Iris pigment epithelial cell (primary cell): ENCODE data around the gene TTLL9.
A peak's percentile ranks its signal among the peaks of the same experiment; 100 is the strongest.

Experiments used
- DNase-seq: peaks from one replicate; pipeline ENCODE4 v3.0.0-alpha.2; 2011; ENCODE audit warnings: low read depth

Gene TTLL9

DNA sequence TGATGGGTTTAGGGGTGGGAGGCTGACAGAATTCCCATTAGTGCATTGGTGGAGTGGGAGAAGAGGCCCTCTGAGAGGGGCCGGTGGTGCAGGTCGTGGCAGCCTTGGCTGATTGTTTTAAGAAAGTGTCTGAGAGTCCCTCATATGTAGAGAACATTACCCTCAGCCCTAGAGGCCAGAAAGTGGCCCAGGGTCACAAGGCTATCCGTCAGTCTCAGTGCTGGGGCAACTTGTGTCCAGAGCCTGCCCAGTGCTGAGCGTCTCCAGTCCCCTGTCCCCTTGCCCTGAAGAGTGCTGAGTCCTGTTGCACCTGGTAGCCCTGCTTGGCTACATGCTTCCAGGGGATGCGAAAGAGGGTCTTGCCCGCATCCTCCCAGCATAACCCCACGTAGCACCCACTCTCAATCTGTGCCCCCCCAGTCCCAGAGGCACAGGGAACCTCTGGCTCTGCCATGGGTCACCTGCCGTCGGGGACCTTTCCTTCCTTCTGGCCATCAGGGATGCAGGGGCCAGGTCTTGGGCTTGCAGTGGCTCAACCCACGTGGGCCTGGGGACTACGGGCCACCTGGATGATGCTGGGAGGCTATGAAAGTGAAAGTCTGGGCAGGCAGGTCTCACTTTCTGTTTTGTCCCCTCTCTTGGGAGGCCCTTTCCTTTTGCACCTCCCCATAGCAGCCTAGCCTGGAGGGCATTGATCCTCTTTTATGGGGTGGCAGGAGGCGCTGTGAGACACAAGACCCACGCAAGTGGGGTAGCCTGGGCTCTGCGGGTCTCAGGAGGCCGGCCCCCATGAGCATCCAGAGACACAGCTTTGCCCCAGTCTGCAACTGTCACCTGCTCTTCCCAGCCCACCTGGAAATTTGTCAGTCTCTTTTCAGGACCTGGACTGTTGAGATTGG, 12.3 kb upstream of the TTLL9 start:
- DNase-seq = no peak

DNA sequence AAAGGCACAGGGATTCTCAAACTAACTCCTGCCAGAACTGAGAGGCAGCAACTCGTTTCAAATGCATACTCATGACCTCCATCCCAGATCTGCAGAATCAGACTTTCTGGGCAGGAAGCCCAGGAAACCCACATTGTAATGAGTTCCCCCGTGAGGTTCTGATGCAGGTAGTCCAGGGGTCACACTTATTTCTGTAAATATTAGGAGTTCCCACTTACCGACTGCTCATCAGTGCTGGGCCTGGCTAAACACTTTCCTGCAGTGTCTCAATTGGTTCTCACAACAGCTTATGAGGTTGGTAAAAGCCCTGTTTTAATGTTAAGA, 11.7 kb upstream of the TTLL9 start:
- DNase-seq = no peak

DNA sequence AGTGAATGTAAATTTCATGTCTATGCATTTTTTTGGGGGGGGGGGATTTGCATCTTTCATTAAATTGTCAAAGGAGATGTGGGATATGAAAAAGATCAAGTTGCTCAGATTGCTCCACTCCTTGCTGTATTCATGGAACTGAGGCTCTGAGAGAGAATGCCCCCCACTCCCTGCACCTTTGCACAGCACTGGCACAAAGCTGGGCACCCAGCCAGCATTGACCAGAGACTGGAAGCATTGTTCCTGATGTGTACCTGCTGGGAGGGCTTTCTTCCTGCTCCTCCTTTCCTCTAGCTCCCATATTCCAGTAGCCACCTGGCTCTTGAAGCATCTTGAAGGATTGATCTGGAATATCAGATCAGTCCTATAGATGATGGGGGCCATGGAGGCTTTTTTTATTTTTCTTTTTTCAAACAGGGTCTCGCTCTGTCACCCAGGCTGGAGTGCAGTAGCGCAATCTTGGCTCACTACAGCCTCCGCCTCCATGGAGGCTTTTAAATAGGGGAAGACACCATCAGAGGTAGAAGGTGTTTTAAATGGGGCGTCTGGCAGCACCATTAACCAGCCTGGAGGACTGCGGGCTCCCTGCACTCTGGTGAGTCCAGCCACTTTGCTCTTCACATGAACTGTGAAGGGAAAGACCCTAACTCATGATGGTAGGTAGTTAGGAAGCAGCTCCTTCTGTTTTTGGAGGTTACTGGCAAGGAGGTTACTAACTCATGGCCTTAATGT, 11.0 kb upstream of the TTLL9 start:
- no peak for DNase-seq

DNA sequence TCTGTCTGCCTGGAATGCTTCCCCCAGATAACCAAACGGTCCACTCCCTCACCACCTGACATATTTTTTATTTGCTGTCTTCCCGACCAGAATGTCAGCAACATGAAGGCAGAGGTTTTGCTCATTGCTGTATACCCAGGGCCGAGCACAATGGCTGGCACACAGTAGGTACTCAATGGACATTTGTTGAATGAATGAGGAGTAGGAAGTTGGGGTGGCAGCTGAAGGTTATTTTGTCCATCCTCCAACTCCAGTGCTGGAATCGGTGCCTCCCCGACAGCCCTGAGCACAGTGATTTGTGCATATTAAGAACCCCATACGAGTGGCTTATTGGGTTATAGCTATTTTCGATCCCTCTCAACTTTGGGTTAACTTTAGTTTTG, 10.4 kb upstream of the TTLL9 start:
- DNase-seq = no peak

DNA sequence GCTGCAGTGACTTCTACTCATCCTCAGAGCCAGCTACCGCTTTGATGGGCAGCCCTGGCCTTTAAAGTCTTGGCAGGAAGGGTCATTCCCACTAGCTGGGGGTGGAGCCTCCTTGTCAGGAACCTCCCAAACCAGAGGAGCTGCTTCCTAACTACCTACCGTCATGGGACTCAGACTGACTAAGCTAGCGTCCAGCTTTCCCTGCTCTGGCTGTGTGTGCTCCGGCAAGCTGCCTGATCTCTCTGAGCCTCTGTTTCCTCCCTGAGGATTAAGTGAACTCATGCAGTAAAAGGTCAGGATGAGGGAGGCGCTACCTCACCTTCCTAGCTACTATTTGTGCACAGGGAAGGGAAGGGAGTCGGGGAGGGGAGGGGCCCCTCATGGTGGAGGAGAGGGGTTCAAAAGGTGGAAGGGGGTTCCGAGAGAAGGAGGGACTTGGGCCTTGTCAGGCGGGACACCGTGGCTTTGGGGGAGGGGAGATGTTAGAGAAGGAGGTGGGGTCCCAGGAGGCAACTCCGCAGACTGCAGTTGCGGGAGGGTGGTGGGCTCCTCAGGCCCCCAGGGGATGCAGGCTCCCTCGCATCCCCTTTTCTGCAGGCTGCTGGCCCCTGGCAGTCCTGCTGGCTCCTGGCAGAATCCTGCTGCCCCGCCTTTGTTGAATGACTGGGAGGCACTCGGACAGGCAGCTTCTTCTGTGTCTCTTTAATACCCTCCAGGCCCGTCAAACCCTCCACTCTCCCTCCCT, 9.9 kb upstream of the TTLL9 start:
- DNase-seq = peak; percentile 26

DNA sequence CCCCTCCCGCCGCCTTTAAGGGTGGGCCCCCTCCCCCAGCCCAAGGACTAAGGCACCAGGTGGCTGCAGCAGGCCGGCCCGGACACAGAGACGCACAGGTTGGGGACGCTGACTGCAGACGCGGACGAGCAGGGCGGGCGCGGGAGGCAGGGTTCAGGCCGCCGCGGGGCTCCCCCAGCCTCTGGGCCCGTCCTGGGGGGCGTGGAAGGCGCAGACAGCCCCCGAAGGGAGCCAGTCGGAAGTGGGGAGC, 9.4 kb upstream of the TTLL9 start:
- no peak for DNase-seq

DNA sequence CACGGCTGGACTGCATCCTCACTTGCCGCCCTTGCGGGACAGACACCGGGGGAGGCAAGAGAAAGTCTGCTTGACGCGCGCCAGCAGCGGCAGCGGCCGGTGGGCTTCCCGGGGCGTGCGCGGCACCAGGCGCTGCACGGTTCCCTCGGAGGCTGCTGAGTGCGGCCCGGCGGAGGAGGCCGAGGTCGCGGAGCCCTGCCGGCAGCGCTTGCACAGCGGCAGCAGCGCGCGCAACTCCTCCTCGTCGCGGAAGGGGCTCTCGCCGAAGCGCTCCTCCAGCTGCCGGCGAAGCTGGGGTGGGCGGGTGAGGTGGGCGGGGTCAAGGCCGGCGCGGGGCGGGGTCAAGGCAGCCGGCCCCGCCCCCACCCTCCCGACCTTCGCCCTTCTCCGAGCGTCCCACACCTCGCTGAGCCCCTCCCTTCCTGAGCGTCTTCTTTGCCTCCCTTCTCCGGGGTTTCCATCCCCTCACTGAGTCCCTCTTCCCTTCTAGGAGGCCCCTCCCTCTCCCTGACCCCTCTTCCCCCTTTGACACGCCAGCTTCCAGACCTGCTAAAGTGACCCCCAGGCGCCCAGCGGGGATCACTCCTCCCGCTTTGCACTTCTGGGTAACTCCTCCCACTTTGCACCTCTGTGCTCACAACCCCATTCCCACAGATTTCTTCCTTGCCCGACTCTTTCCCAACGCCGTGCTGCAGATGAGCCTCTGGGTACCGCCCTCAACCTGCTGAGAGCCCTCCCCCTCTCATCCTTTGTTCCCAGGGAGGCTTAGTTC, 8.9 kb upstream of the TTLL9 start:
- peak; percentile 54 for DNase-seq

DNA sequence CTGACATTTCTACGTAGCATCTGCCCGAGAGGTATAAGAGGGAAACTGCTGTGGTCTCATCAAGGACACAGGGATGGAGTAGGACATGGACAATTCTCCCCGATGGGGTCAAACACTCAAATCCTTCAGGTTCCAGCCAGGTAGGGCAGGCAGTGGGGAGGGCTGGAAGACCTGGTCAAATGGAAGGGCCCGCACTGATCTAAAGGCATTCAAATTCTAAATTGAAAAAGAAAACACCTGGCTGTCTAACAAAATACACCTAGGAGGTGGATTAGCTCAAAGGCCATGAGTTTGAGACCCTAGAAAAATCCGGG, 8.3 kb upstream of the TTLL9 start:
- DNase-seq = no peak

DNA sequence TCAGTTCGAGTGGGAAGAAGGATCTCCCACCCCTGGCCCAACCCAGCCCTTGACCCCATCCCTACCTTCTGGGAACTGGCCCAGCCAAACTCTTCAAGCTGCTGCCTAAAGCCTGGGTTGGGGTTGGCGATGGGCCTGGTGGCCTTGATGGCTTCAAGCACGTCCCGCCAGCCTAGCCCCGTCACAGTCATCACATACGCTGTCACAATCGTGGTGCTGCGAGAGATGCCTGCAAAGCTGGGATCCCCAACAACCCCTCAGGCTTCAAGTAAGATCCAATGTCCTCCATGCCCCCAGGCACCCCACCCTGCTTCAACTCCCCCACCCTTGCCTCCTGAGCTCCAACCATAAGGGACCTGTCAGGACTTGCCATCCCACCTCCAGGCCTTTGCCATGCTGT, 7.9 kb upstream of the TTLL9 start:
- DNase-seq = no peak

DNA sequence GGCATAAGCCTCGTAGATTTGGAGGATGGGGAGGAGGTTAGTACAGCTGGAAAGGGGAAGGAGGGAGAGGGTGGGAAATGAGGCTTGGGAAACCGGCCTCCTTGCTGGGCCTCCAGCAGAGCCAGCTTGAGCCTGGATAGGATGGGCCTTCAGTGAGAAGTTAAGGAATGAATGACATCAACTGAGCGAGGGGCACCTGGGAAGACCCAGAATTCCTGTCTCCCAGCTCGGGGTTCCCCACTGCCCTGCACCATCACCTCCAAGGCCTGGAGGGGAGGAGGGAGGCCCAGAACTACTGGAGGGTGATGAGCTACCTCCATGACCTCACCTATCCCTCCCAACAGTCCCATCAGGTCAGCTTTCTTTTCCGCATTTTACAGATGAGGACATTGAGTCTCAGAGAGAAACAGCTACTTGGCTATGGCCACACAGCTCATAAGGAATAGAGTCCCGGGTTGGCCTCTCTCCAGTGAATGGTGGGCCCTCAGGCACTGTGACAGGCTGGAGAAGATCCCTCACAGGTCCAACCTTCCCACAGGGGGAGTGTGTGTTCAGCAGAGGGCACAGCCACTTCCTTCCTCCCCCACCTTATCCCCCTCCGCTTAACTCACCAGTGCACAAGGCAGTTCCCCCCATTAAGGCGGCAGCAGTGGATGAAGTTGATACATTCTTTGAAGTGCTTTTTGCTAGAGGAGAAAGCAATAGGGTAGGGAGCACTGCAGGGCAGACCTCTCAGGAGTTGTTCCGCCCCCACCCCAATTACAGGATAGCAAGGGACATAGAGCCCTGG, 6.9 kb upstream of the TTLL9 start:
- DNase-seq = no peak

DNA sequence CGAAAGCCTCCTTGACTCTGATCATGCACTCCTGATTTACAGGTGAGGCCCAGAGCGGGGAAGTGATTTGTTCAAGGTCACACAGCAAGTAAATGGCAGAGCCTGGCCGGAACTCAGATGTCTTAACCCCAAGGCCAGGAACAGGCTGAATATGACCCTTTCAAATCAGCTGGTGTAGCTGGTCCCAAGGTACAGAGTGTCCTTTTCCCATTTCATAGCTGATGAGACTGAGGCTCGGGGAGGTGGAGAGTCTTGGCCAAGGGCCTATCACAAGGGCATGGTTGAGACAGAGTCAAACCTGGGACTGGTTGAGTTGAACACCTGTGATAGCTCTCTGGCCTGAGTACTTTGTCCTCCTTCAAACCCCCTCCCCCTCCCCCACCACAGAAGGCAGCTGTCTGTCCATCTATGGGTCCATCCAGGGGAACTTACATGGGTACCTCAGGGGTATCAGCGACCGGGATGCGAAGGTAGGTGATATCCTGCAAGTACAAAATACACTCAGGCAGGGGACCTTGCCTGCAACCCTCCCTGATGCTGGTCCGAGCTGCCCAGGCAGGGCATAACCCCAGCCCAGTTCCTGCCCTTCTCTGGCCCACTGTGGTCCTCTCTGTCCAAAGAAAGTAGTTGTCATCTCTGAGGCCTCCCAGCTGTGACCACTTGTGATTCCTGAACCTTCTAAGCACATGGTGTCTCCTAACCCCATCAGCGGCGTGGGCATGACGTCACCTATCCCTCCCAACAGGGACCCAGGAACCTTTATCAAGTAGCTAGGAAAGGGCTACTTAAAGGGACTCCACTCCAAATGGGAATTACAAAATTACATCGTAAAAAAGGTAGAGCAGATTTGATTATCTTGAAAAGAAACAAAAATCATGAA, 5.7 kb upstream of the TTLL9 start:
- no peak for DNase-seq

DNA sequence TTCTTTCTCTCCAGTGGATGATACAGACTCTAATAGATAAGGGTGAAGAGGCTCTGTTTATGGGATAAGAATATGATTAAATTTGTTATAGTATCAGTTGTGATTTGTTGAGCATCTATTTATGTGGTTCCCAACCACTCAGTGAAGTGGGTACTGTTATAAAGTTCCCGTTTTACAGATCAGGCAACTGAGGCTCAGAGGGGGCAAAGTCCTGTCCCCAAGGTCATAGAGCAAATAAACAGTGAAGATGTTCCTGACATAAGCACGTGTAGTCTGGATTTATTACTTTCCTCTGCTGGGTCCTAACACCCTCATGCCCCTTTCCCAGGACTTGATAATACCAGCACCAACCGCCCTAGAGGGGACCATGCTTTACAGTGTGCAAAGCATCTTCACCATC, 4.2 kb upstream of the TTLL9 start:
- no peak for DNase-seq

DNA sequence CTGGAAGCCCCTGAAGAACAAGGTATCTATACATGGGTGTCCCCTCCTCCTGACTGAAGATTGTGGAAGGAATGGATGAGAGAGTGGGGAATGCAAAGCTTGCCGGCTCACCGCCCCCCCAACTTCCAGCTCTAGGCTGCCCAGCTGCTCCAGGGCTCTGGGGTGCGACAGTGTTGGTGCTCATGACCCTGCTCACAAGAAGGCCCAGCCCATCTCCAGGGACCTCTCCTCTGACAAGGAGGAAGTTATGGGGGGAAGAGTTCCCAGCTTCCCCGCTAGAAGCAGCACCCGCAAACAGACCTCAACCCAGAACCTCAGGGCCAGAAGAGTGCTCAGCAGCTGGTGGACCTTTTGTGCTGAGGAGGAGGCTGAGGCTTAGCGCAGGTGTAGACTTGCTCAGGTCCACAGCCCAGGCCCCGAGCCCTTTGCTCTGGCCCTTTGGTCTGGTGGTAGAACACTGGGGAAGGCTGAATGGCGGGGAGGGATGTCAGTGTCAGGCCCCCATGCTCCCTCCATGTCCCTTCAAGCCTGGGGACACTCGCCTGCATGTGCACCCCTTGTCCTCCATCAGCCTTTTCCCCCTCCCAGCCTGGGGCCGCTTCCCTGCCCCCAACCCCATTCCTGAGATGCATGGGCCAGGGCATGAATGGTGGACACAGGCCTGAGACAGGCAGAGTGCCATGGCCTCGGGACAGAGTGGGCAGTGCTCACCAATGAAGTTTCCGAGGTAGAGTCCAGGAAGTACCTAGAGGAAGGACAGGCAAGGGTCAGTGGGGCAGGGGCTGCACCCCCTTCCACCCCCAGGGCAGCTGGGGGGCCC, 1.4 kb upstream of the TTLL9 start:
- DNase-seq = no peak

DNA sequence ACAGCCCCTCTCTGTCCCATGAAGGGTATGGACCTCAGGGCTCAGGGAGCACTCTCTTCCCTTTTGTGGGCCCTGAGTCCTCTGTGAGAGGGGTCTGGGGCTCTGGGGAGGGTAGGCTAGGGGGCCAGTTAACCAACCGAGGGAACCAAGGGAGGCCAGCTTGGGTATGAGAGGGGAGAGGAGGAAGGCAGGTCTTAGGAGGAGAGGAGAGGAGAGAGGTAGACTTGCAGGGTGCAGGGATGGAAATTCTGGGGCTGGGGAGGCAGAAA, 827 bp upstream of the TTLL9 start:
- DNase-seq = no peak

DNA sequence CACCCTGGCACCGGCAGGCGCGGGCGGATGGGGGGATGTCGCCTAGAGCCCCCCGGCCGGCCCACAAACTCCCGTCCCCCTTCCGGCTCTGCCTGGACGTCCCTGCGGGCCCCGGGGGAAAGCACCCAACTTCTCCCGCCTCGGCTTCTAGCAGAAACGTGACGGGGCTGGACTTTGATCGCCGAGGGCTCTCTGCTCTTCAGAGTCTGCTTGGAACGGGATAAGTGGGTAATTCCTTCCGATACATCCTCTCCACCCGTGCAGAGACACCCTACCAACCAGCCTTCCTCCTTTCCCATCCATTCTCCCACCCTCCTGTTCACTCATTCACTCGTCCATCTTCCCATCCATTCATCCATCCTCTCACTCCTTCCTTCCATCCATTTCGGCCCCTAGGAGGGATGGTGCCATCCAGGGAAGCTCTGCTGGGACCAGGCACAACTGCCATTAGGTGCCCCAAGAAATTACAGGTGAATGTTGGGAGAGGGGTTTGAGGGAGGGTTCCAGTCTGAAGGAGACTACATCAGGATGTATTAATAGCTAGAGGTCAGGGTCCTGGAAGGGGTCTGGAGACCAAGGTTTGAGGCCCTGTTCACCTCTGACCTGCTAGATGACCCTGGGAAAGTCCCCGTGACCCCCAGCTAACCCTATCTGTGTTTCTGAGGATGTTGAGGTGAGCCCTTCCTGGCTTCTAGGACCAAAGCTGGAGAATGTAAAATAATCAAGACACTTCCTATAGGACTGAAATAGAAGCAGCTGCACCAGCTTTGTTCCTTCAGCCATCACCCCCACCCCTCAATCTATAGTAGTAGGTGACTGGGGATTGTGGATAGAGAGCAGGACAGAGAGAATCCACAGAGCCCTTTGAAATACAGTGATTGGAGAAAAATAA, 538 bp downstream of the TTLL9 start:
- DNase-seq = no peak

DNA sequence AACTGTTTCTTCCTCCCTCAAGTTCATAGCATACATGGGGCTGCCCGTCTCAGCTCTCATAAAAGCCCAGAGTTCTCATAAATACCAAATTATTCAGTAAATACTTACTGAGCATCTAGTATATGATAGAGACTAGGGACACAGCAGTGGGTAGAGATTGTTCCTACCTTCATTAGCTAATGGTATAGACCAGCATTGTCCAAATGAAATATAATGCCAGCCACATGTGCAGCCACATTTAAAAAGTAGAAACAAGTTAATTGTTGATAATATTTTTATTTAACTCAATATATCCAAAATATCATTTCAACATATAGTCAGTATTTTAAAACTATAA, 1.2 kb downstream of the TTLL9 start:
- DNase-seq = no peak

DNA sequence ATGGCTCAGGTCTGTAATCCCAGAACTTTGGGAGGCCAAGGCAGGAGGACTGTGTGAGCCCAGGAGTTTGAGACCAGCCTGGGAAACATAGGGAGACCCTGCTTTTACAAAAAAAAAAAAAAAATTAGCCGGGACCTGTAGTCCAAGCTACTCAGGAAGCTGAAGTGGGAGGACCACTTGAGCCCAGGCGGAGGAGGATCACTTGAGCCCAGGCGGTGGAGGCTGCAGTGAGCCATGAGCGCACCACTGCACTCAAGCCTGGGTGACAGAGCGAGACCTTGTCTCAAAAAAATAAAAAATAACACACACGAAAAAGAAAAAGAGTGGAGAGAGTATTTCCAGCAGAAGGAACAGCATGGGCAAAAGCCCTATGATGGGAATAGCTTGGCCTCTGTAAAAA, 2.0 kb downstream of the TTLL9 start:
- no peak for DNase-seq

DNA sequence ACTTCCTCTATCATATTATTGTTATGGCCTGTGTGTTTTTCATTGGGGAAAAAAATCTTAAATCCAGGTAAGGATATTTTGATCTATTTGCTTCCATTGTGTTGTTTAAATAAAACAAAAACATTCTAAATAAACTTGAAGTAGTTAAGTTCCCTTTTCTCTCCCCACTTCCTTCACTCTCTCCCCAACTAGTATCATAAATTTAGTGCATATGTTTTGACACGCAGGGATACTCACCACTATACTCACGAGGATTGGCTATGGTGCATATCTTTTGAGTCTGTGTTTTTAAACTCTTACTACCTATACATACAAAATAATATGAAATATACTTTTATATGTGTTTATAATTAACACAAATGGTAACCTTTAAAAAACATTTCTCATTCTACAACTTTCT, 5.2 kb downstream of the TTLL9 start:
- DNase-seq = no peak

DNA sequence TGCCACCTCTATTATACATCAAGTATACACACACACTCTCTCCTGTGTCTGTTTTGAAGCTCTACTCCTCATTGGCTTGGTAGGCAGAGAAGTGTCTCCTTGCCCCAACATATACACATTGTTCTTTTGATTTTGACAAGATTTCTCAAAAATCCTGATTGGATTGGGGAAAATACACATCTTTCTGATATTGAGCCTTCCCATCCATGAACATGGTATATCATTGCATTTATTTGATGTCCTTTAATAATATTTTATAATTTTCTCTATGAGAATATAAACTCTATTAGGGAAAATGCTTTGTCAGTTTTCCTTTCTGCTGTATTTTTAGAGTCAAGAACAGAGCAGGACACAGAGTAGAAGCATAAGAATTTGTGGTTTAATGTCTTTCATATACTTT, 7.2 kb downstream of the TTLL9 start:
- no peak for DNase-seq
